Inferior parietal cortex (tissue), 1 donor: ENCODE results near the gene ZNF837.

Experiments
- DNase-seq: peaks from one replicate; pipeline ENCODE4 v3.0.0-alpha.2; 2016; ENCODE audit errors: extremely low spot score

Gene ZNF837

DNA sequence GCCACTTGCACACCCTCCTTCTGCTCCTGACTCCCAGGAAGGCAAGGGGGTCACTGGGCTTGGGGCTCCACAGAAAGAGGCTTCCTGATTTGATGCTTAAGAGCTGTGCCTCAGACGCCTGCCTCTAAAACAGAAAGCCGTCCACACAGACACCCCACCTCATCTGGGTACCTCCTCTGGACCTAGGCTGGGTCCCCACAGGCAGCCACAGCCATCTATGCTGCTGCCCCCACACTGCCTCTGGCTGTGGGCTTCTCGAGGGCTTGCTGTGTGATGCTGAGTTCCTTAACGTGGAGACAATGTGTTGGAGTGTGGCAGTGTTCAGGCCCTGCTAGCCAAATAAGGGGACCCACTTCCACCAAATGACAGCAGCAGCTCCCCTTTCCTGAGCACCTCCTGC is 62.5 kb downstream of the ZNF837 start:
- DNase-seq, result no peak
